HL-60 (cell line): ENCODE results near the gene IL2RA.

ENCODE experiments used
- DNase-seq, 2 experiments: peaks; one replicate each; pipeline ENCODE4 v3.0.0-alpha.2; 2010 to 2020; ENCODE audit warnings: low read depth in 1 of 2, low spot score in 1 of 2
- H3K27ac ChIP-seq: fragments of 250-450 bp; sonication (Bioruptor Pico); replicated peaks from 2 replicates; pipeline ENCODE4 v1.5.1; 2020; ENCODE audit warnings: mild to moderate bottlenecking, moderate library complexity
- H3K27me3 ChIP-seq: fragments of 250-450 bp; sonication (Bioruptor Pico); 2 replicates; pipeline ENCODE4 v1.5.1; 2021; ENCODE audit warnings: mild to moderate bottlenecking, moderate library complexity; ENCODE audit not compliant: insufficient read depth, poor library complexity, severe bottlenecking
- H3K4me3 ChIP-seq: replicated peaks from 2 replicates; pipeline ENCODE4 v1.5.1; 2011; ENCODE audit warnings: mild to moderate bottlenecking, control low read depth, low read length; ENCODE audit not compliant: insufficient read depth
- CTCF ChIP-seq: IDR thresholded peaks from one replicate; pipeline ENCODE4 v1.5.1; 2011; ENCODE audit warnings: low read length, control low read depth, inconsistent platforms; ENCODE audit not compliant: insufficient read depth
- GABPA ChIP-seq: IDR thresholded peaks from 2 replicates; pipeline ENCODE4 v1.6.1; 2012; ENCODE audit warnings: low read depth
- POLR2AphosphoS5 ChIP-seq: IDR thresholded peaks from 2 replicates; pipeline ENCODE4 v1.6.1; 2012; ENCODE audit warnings: low read depth
- SPI1 ChIP-seq: IDR thresholded peaks from 2 replicates; pipeline ENCODE4 v1.6.1; 2012; ENCODE audit warnings: low read depth, mild to moderate bottlenecking, borderline replicate concordance
- TF ChIP-seq, protein P1 (sequence below): IDR thresholded peaks from 2 replicates; pipeline ENCODE4 v1.6.1; 2012; ENCODE audit warnings: low read depth; ENCODE audit not compliant: insufficient replicate concordance

The IL2RA gene

GRCh38 chr10:6098156-6098555 is 36.0 kb upstream of the IL2RA start:
- Histone ChIP-seq H3K4me3 (no peak overlapping the region), H3K27me3 (no peaks in the 10 kb centered on the region), H3K27ac (no peak overlapping the region)
- TF ChIP-seq SPI1 (no peak), GABPA (no peak), CTCF (no peak), POLR2AphosphoS5 (no peak)
- TF ChIP-seq, protein P1, sequence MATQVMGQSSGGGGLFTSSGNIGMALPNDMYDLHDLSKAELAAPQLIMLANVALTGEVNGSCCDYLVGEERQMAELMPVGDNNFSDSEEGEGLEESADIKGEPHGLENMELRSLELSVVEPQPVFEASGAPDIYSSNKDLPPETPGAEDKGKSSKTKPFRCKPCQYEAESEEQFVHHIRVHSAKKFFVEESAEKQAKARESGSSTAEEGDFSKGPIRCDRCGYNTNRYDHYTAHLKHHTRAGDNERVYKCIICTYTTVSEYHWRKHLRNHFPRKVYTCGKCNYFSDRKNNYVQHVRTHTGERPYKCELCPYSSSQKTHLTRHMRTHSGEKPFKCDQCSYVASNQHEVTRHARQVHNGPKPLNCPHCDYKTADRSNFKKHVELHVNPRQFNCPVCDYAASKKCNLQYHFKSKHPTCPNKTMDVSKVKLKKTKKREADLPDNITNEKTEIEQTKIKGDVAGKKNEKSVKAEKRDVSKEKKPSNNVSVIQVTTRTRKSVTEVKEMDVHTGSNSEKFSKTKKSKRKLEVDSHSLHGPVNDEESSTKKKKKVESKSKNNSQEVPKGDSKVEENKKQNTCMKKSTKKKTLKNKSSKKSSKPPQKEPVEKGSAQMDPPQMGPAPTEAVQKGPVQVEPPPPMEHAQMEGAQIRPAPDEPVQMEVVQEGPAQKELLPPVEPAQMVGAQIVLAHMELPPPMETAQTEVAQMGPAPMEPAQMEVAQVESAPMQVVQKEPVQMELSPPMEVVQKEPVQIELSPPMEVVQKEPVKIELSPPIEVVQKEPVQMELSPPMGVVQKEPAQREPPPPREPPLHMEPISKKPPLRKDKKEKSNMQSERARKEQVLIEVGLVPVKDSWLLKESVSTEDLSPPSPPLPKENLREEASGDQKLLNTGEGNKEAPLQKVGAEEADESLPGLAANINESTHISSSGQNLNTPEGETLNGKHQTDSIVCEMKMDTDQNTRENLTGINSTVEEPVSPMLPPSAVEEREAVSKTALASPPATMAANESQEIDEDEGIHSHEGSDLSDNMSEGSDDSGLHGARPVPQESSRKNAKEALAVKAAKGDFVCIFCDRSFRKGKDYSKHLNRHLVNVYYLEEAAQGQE = no peak
- no peak for DNase-seq

DNA sequence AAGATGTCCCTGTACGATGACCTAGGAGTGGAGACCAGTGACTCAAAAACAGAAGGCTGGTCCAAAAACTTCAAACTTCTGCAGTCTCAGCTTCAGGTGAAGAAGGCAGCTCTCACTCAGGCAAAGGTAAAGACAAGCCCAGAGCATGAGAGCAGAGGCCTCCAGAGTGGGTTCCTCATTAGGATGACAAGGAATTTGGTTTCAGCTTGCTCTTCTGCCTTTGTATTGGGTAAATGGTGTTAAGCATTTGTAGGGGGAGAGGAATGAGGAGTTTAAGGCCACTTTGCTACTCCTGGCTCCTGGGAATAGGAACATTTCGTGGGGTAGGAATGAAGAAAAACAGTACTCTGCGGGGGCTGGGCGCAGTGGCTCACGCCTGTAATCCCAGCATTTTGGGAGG is 34.9 kb upstream of the IL2RA start:
- TF ChIP-seq CTCF (no peak), GABPA (no peak), SPI1 (no peak), POLR2AphosphoS5 (no peak)
- TF ChIP-seq, protein P1 = no peak
- no peak for DNase-seq
- H3K27ac ChIP-seq = no peak overlapping the region

GRCh38 chr10:6095810-6096570 is 33.8 kb upstream of the IL2RA start:
- Histone ChIP-seq H3K4me3 (no peak overlapping the region), H3K27me3 (no peaks in the 10 kb centered on the region), H3K27ac (no peak overlapping the region)
- DNase-seq = no peak
- TF ChIP-seq, protein P1 = no peak
- TF ChIP-seq POLR2AphosphoS5 = no peak
- no peak for TF ChIP-seq GABPA
- no peak for TF ChIP-seq CTCF
- no peak for TF ChIP-seq SPI1

More for the DNA sequence above, 34.9 kb upstream of the IL2RA start:
- H3K27me3 ChIP-seq = no peaks in the 10 kb centered on the region
- no peak overlapping the region for H3K4me3 ChIP-seq
